SK-N-SH (cell line): ENCODE data around the gene GLIPR1L2. TPM values are rescaled to one million over a fixed set of nuclear protein-coding genes. Genes with fewer than 3 reads are reported as not detected.
"Not testable (repeated sequence)": the region's sequence is repeated elsewhere in the genome, so short reads cannot be mapped to it uniquely, and the experiment has no call there.

Experiments used
- CTCF ChIA-PET: fragments of 300-600, 350-600 bp; formaldehyde crosslinking; extraction: SDS; loops from one replicate; lab custom pipeline; 2021; lab: Yijun Ruan, JAX
- POLR2A ChIA-PET: fragments of 350-600 bp; sonication (Branson Sonifier 250); formaldehyde crosslinking; extraction: SDS; loops from one replicate; lab custom pipeline; 2020; ENCODE audit warnings: antibody characterized with exemption, inconsistent platforms; lab: Yijun Ruan, JAX
- DNase-seq: peaks from one replicate; pipeline ENCODE4 v3.0.0; 2012
- H2AFZ ChIP-seq: fragments of 200-600 bp; sonication (generic); 2 replicates; pipeline ENCODE4 v1.8.1; 2016; ENCODE audit warnings: antibody characterized with exemption, mild to moderate bottlenecking, low read depth
- H3F3A ChIP-seq: fragments of 200-600 bp; sonication (generic); replicated peaks from 2 replicates; pipeline ENCODE3; 2016; ENCODE audit warnings: antibody characterized with exemption, mild to moderate bottlenecking; ENCODE audit not compliant: insufficient read depth
- H3K27ac ChIP-seq, 2 experiments: fragments of 200-500 bp in 1 of 2; fragments of 200-600 bp in 1 of 2; sonication (Bioruptor generic) in 1 of 2; sonication (generic), shearing (Covaris generic) in 1 of 2; 2 replicates each; pipeline versions ENCODE4 v1.5.1 to v1.6.1; 2014 to 2016; ENCODE audit warnings: low read depth in 2 of 2, inconsistent platforms in 1 of 2, low read length in 1 of 2, mild to moderate bottlenecking in 1 of 2, mixed read lengths in 1 of 2
- H3K27me3 ChIP-seq: fragments of 200-600 bp; sonication (generic), shearing (Covaris generic); 2 replicates; pipeline ENCODE4 v1.6.1; 2016; ENCODE audit warnings: mixed run types; ENCODE audit not compliant: insufficient read depth
- H3K36me3 ChIP-seq, 2 experiments: fragments of 200-500 bp in 1 of 2; fragments of 200-600 bp in 1 of 2; sonication (Bioruptor generic) in 1 of 2; sonication (generic) in 1 of 2; replicated peaks in 1 of 2; 2 replicates each; pipeline versions ENCODE3 to v1.5.1; 2014 to 2016; ENCODE audit warnings: low read length in 1 of 2, mild to moderate bottlenecking in 1 of 2; ENCODE audit not compliant: insufficient read depth in 2 of 2, control insufficient read depth in 1 of 2
- H3K4me1 ChIP-seq, 2 experiments: fragments of 200-500 bp in 1 of 2; fragments of 200-600 bp in 1 of 2; sonication (Bioruptor generic) in 1 of 2; sonication (generic), shearing (Covaris generic) in 1 of 2; 2 replicates each; pipeline versions ENCODE4 v1.5.1 to v1.6.1; 2014 to 2016; ENCODE audit warnings: low read depth in 1 of 2, low read length in 1 of 2, mixed run types in 1 of 2; ENCODE audit not compliant: insufficient read depth in 2 of 2, control insufficient read depth in 1 of 2
- H3K4me2 ChIP-seq: fragments of 200-600 bp; sonication (generic), shearing (Covaris generic); 2 replicates; pipeline ENCODE4 v1.6.1; 2017; ENCODE audit warnings: mixed run types
- H3K4me3 ChIP-seq, 2 experiments: fragments of 200-500 bp in 1 of 2; fragments of 200-600 bp in 1 of 2; sonication (Bioruptor generic) in 1 of 2; sonication (generic), shearing (Covaris generic) in 1 of 2; 2 replicates each; pipeline versions ENCODE4 v1.5.1 to v1.8.1; 2014 to 2016; ENCODE audit warnings: low read depth in 2 of 2, inconsistent platforms in 1 of 2, low read length in 1 of 2, mild to moderate bottlenecking in 1 of 2, mixed read lengths in 1 of 2, moderate library complexity in 1 of 2
- H3K79me2 ChIP-seq: fragments of 200-600 bp; sonication (generic); 2 replicates; pipeline ENCODE4 v1.8.1; 2017; ENCODE audit warnings: mild to moderate bottlenecking; ENCODE audit not compliant: insufficient read depth
- H3K9ac ChIP-seq: fragments of 200-600 bp; sonication (generic); 2 replicates; pipeline ENCODE4 v1.6.1; 2017; ENCODE audit warnings: mixed run types
- H3K9me2 ChIP-seq: fragments of 200-600 bp; sonication (generic); 2 replicates; pipeline ENCODE4 v1.6.1; 2017; ENCODE audit warnings: mixed run types
- H3K9me3 ChIP-seq: fragments of 200-600 bp; sonication (generic); 2 replicates; pipeline ENCODE4 v1.6.1; 2017; ENCODE audit warnings: mixed run types, mild to moderate bottlenecking, moderate library complexity
- H4K20me1 ChIP-seq: fragments of 200-600 bp; sonication (generic); 2 replicates; pipeline ENCODE4 v1.6.1; 2017; ENCODE audit warnings: mild to moderate bottlenecking, mixed run types; ENCODE audit not compliant: insufficient read depth
- EP300 ChIP-seq, 2 experiments: IDR thresholded peaks; 2 replicates each; pipeline versions ENCODE4 v1.4.0 to v1.6.1; 2012; ENCODE audit warnings: borderline replicate concordance in 1 of 2, low read depth in 1 of 2, low read length in 1 of 2
- GATA2 ChIP-seq: sonication (generic); formaldehyde crosslinking; IDR thresholded peaks from 2 replicates; pipeline ENCODE4 v1.5.0; 2020; ENCODE audit warnings: mild to moderate bottlenecking, missing genetic modification reagents
- MXI1 ChIP-seq: IDR thresholded peaks from 2 replicates; pipeline ENCODE4 v1.6.1; 2012; ENCODE audit warnings: mild to moderate bottlenecking, low read depth, low read length, improper control_type of control experiment
- NFIC ChIP-seq: IDR thresholded peaks from 2 replicates; pipeline ENCODE4 v1.4.0; 2012; ENCODE audit warnings: borderline replicate concordance
- POLR2AphosphoS5 ChIP-seq: IDR thresholded peaks from 2 replicates; pipeline ENCODE4 v1.6.1; 2012; ENCODE audit warnings: low read depth, low read length
- RCOR1 ChIP-seq: fragments of 150-350 bp; IDR thresholded peaks from 2 replicates; pipeline ENCODE4 v1.6.1; 2017; ENCODE audit warnings: antibody characterized with exemption, low read length
- TAF1 ChIP-seq: IDR thresholded peaks from 2 replicates; pipeline ENCODE4 v1.6.1; 2012; ENCODE audit warnings: low read depth, mild to moderate bottlenecking, low read length, moderate library complexity, borderline replicate concordance
- WGBS: methylation state at CpG from one replicate; pipeline ENCODE4 v1.1.6; 2017; ENCODE audit warnings: low lambda C conversion rate; 5-methylcytosine and 5-hydroxymethylcytosine counted together
- polyA plus RNA-seq, 3 experiments: library from polyadenylated mRNA; depleted of rRNA; stranded (reverse); fragments of >200 nt; gene quantifications; 2 replicates each; pipeline ENCODE4 v1.2.3, GENCODE V29; 2012
- TF ChIP-seq, protein P1 (sequence below): IDR thresholded peaks from 2 replicates; pipeline ENCODE4; 2012

The GLIPR1L2 gene
- polyA plus RNA-seq, 1 of the 3 experiments (the other 2 are of a cell fraction) = 0.13 TPM

DNA sequence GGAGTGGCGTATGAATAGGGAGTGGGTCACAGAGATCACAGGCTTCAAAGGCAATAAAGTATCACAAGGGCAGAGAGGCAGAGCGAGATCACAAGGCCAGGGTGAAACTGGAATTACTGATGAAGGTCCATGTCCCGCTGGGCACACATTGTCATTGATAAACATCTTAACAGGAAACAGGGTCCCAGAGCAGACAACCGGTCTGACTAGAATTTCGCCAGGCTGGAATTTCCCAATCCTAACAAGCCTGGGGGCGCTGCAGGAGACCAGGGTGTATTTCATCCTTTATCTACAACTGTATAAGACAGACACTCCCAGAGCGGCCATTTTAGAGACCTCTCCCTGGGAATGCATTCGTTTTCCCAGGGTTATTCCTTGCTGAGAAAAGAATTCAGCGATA lies 67.0 kb downstream of the GLIPR1L2 start:
- H3K4me3 ChIP-seq, H3K27me3 ChIP-seq, H3K4me2 ChIP-seq, POLR2A ChIA-PET, H3K9ac ChIP-seq, H3K4me1 ChIP-seq, H3K36me3 ChIP-seq, H3K9me2 ChIP-seq, H2AFZ ChIP-seq, H4K20me1 ChIP-seq, H3K79me2 ChIP-seq, H3F3A ChIP-seq, CTCF ChIA-PET, H3K27ac ChIP-seq, DNase-seq: not testable (repeated sequence)
- H3K9me3 ChIP-seq = peaks cover 22% of the 10 kb centered on the region
- 56% methylated on average over 7 of the region's 9 CpGs for WGBS

DNA sequence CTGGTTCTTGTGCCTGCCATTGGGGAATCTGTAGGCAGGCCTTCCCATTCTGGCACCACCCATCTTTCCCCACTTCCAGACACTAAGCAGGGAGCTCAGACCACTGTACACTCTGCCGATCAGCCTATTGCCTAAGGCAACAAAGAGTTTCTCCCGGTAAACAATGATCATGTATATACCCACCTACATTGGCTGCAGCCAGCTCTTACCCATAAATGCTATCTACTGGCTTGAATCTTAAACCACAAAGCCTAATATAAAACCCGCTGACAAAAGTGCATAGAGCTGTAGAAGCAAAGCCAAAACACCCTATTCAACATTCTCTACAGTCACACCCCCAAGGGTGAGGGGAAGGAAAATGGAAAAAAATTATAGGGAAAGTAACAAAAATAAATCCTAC lies 68.9 kb downstream of the GLIPR1L2 start:
- no peaks in the 10 kb centered on the region for H3K36me3 ChIP-seq
- POLR2A ChIA-PET = no interaction called here
- no peaks in the 10 kb centered on the region for H3F3A ChIP-seq
- H2AFZ ChIP-seq = no peak overlapping the region
- H3K9ac ChIP-seq = no peak overlapping the region
- H3K9me3 ChIP-seq = peaks cover 22% of the 10 kb centered on the region
- no peaks in the 10 kb centered on the region for H3K9me2 ChIP-seq
- TF ChIP-seq TAF1 = no peak
- no peak for TF ChIP-seq EP300 (IDR thresholded peaks at IDR 0.05; ENCODE audit: borderline replicate concordance in 1 of 2, low read depth in 1 of 2, low read length in 1 of 2)
- no peak for TF ChIP-seq NFIC
- no peak for TF ChIP-seq GATA2 (CRISPR knock-in tag)
- TF ChIP-seq, protein P1, sequence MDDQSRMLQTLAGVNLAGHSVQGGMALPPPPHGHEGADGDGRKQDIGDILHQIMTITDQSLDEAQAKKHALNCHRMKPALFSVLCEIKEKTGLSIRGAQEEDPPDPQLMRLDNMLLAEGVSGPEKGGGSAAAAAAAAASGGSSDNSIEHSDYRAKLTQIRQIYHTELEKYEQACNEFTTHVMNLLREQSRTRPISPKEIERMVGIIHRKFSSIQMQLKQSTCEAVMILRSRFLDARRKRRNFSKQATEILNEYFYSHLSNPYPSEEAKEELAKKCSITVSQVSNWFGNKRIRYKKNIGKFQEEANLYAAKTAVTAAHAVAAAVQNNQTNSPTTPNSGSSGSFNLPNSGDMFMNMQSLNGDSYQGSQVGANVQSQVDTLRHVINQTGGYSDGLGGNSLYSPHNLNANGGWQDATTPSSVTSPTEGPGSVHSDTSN = no peak
- TF ChIP-seq POLR2AphosphoS5 = no peak
- H3K4me2 ChIP-seq = no peak overlapping the region
- no peaks in the 10 kb centered on the region for H3K27me3 ChIP-seq
- DNase-seq = no peak
- H3K27ac ChIP-seq = no peak overlapping the region
- H3K4me1 ChIP-seq = peaks cover 0 to 7% of the 10 kb centered on the region in 2 experiments; a peak in 2 of 4 replicates
- no peaks in the 10 kb centered on the region for H4K20me1 ChIP-seq
- 52% methylated on average over 3 of the region's 3 CpGs for WGBS
- no peak overlapping the region for H3K4me3 ChIP-seq
- H3K79me2 ChIP-seq = no peaks in the 10 kb centered on the region
- CTCF ChIA-PET = no interaction called here

DNA sequence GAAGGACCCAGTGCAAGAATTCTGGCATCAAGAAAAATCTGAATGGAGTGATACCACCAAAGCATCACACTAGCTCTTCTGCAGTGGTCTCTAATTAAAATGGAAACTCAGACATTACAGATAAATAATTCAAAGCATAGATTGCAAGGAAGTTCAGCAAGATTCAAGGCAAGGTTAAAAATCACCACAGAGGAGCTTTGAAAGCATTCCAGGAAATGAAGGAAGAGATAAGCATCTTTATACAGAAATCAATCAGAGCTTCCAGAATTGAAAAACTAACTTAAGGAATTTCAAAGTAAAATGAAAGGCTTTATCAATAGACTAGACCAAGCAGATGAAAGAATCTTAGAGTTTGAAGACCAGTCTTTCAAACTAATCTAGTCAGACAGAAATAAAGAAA lies 69.3 kb downstream of the GLIPR1L2 start:
- no peak overlapping the region for H3K27ac ChIP-seq
- ChIA-PET CTCF (interaction anchor here (0.9 to 1.1 kb wide), 2 partner anchors 25 to 26 kb away, joined by 3 read pairs; no protein-coding TSS in a partner anchor), POLR2A (no interaction called here)
- DNase-seq = no peak
- H3K9me2 ChIP-seq = no peaks in the 10 kb centered on the region
- H3K4me1 ChIP-seq = peaks cover 0 to 7% of the 10 kb centered on the region in 2 experiments; a peak in 2 of 4 replicates
- H3K9me3 ChIP-seq = peaks cover 22% of the 10 kb centered on the region
- H3K36me3 ChIP-seq = no peaks in the 10 kb centered on the region
- no peaks in the 10 kb centered on the region for H3F3A ChIP-seq
- no peaks in the 10 kb centered on the region for H3K79me2 ChIP-seq
- no peak overlapping the region for H3K9ac ChIP-seq
- H3K4me2 ChIP-seq = no peak overlapping the region
- no peak overlapping the region for H3K4me3 ChIP-seq
- no peak overlapping the region for H2AFZ ChIP-seq
- H4K20me1 ChIP-seq = no peaks in the 10 kb centered on the region
- no peaks in the 10 kb centered on the region for H3K27me3 ChIP-seq
- no peak for TF ChIP-seq MXI1
- TF ChIP-seq RCOR1 = no peak
- no peak for TF ChIP-seq GATA2 (CRISPR knock-in tag)
